ENCODE results near the gene SIRPA.
A peak's percentile ranks its signal among the peaks of the same experiment; 100 is the strongest.

Gene SIRPA

GRCh38 chr20:1899241-1899525, 4.0 kb downstream of the SIRPA start:
- ChIA-PET POLR2A (ENCODE audit: low non-redundant PET) (interaction anchor here (0.6 kb wide), 1 partner anchor 1284 kb away, joined by 4 read pairs; no protein-coding TSS in a partner anchor), CTCF (interaction anchor here (0.6 to 0.7 kb wide), 2 partner anchors 395 to 543 kb away, joined by 3 read pairs; no protein-coding TSS in a partner anchor)
- H3K27ac ChIP-seq: peak overlapping the region; percentile 17; the same call in 1 of the 2 replicates
- no peak for DNase-seq (ENCODE audit: low spot score)
- TF ChIP-seq CTCF (conservative IDR thresholded peaks at IDR 0.05; ENCODE audit: low read depth): no peak

- ChIA-PET CTCF (interaction anchor here (0.7 to 0.8 kb wide), 3 partner anchors 10 to 1131 kb away, joined by 3 to 5 read pairs (median 5); no protein-coding TSS in a partner anchor), POLR2A (ENCODE audit: low non-redundant PET) (no interaction called here)
- DNase-seq (ENCODE audit: low spot score): peak; percentile 67
- H3K27ac ChIP-seq: peak overlapping the region; percentile 54
- TF ChIP-seq CTCF (conservative IDR thresholded peaks at IDR 0.05; ENCODE audit: low read depth): peak; percentile 80
Observed at GRCh38 chr20:1900321-1900801, 5.2 kb downstream of the SIRPA start.

GRCh38 chr20:1901704-1902103, 6.5 kb downstream of the SIRPA start:
- TF ChIP-seq CTCF (conservative IDR thresholded peaks at IDR 0.05; ENCODE audit: low read depth): no peak
- POLR2A ChIA-PET (ENCODE audit: low non-redundant PET): no interaction called here
- H3K27ac ChIP-seq: no peak overlapping the region
- no peak for DNase-seq (ENCODE audit: low spot score)
- CTCF ChIA-PET: no interaction called here

- no peak for TF ChIP-seq CTCF (conservative IDR thresholded peaks at IDR 0.05; ENCODE audit: low read depth)
- H3K27ac ChIP-seq: no peak overlapping the region
- ChIA-PET POLR2A (ENCODE audit: low non-redundant PET) (no interaction called here), CTCF (no interaction called here)
- no peak for DNase-seq (ENCODE audit: low spot score)
Observed at GRCh38 chr20:1902188-1902587, 7.0 kb downstream of the SIRPA start.

GRCh38 chr20:1904135-1904534, 8.9 kb downstream of the SIRPA start:
- no peak overlapping the region for H3K27ac ChIP-seq
- POLR2A ChIA-PET (ENCODE audit: low non-redundant PET): no interaction called here
- TF ChIP-seq CTCF (conservative IDR thresholded peaks at IDR 0.05; ENCODE audit: low read depth): no peak
- CTCF ChIA-PET: interaction anchor here (0.6 to 0.8 kb wide), 2 partner anchors 93 to 436 kb away, joined by 3 to 5 read pairs; no protein-coding TSS in a partner anchor
- no peak for DNase-seq (ENCODE audit: low spot score)

GRCh38 chr20:1905009-1905408, 9.8 kb downstream of the SIRPA start:
- no peak for TF ChIP-seq CTCF (conservative IDR thresholded peaks at IDR 0.05; ENCODE audit: low read depth)
- H3K27ac ChIP-seq: no peak overlapping the region
- no peak for DNase-seq (ENCODE audit: low spot score)
- ChIA-PET CTCF (interaction anchor here (0.6 to 0.7 kb wide), 2 partner anchors 127 to 776 kb away, joined by 3 to 4 read pairs; no protein-coding TSS in a partner anchor), POLR2A (ENCODE audit: low non-redundant PET) (no interaction called here)

Data from RWPE1 (cell line).